GM12878 (cell line): ENCODE results near the gene PYGM. TPM values are rescaled to one million over a fixed set of nuclear protein-coding genes. Genes with fewer than 3 reads are reported as not detected.

Experiments used
- ATAC-seq: fragments of 200-7000 bp; cut with Tn5 transposase; 3 replicates; pipeline ENCODE4 v1.9.1; 2020; ENCODE audit warnings: mild to moderate bottlenecking, moderate library complexity
- BruUV-seq: library from RNA; stranded (reverse); fragments of 400-500 nt; replicated peaks from 2 replicates; lab custom pipeline; 2021; lab: Mats Ljungman, UMichigan
- CTCF ChIA-PET: fragments of 300-600 bp; sonication (Branson Sonifier 250); formaldehyde crosslinking; extraction: SDS; loops from one replicate; lab custom pipeline; 2021; ENCODE audit warnings: inconsistent platforms; lab: Yijun Ruan, JAX
- POLR2A ChIA-PET: fragments of 350-600 bp; formaldehyde crosslinking; extraction: SDS; loops from one replicate; lab custom pipeline; 2021; ENCODE audit warnings: inconsistent platforms; lab: Charles Lee
- RAD21 ChIA-PET: fragments of 300-600 bp; sonication (Branson Sonifier 250); formaldehyde crosslinking; loops from one replicate; lab custom pipeline; 2023; ENCODE audit warnings: antibody characterized with exemption; ENCODE audit not compliant: unreplicated experiment; lab: Charles Lee
- SMC1A ChIA-PET: fragments of 300-600 bp; sonication (Branson Sonifier 250); formaldehyde crosslinking; loops from one replicate; lab custom pipeline; 2023; ENCODE audit not compliant: unreplicated experiment, uncharacterized antibody; lab: Charles Lee
- DNase-seq: peaks from one replicate; pipeline ENCODE4 v3.0.0-alpha.2; 2011; ENCODE audit warnings: low read depth, low spot score
- FAIRE-seq: peaks from 3 replicates; lab custom pipeline; 2011; peaks lifted over from hg19 to GRCh38; lab: Jason Lieb, UNC
- H2AFZ ChIP-seq: 2 replicates; pipeline ENCODE4 v1.6.0; 2011; ENCODE audit warnings: low read depth, low read length, control low read depth; ENCODE audit not compliant: control insufficient read depth
- H3K27ac ChIP-seq: 2 replicates; pipeline ENCODE4 v1.5.1; 2011; ENCODE audit warnings: control low read depth; ENCODE audit not compliant: control insufficient read depth, insufficient read depth
- H3K27me3 ChIP-seq, 2 experiments: replicated peaks in 1 of 2; 2 replicates each; pipeline versions ENCODE4 v1.6.0 to v1.6.1; 2011; ENCODE audit warnings: low read length in 1 of 2; ENCODE audit not compliant: control insufficient read depth in 2 of 2, insufficient read depth in 2 of 2
- H3K36me3 ChIP-seq, 2 experiments: 2 replicates each; pipeline ENCODE4 v1.5.1; 2011; ENCODE audit warnings: low read length in 1 of 2; ENCODE audit not compliant: control insufficient read depth in 2 of 2, insufficient read depth in 2 of 2
- H3K4me1 ChIP-seq: 2 replicates; pipeline ENCODE4 v1.6.1; 2011; ENCODE audit warnings: mild to moderate bottlenecking, low read length, moderate library complexity, mixed read lengths; ENCODE audit not compliant: control insufficient read depth, insufficient read depth
- H3K4me2 ChIP-seq: 2 replicates; pipeline ENCODE4 v1.6.0; 2011; ENCODE audit warnings: control low read depth; ENCODE audit not compliant: control insufficient read depth, insufficient read depth
- H3K4me3 ChIP-seq: fragments of 200-600 bp; sonication (generic); 2 replicates; pipeline ENCODE4 v1.5.1; 2016
- H3K79me2 ChIP-seq: 2 replicates; pipeline ENCODE4 v1.6.0; 2011; ENCODE audit warnings: low read length; ENCODE audit not compliant: control insufficient read depth, insufficient read depth
- H3K9ac ChIP-seq: 2 replicates; pipeline ENCODE4 v1.8.0; 2011; ENCODE audit warnings: low read length, control low read depth, mixed read lengths; ENCODE audit not compliant: control insufficient read depth, insufficient read depth
- H3K9me3 ChIP-seq: replicated peaks from 3 replicates; pipeline ENCODE4 v1.5.1; 2011; ENCODE audit warnings: mild to moderate bottlenecking, low read length; ENCODE audit not compliant: control insufficient read depth, insufficient read depth
- H4K20me1 ChIP-seq: 2 replicates; pipeline ENCODE4 v1.6.0; 2011; ENCODE audit not compliant: control insufficient read depth, insufficient read depth
- BHLHE40 ChIP-seq, 2 experiments: fragments of 450-650 bp in 1 of 2; IDR thresholded peaks; 2 replicates each; pipeline ENCODE4 v1.6.1; 2011 to 2017; ENCODE audit warnings: low read depth in 2 of 2, borderline replicate concordance in 1 of 2, improper control_type of control experiment in 1 of 2, low read length in 1 of 2, mild to moderate bottlenecking in 1 of 2
- FOXM1 ChIP-seq: IDR thresholded peaks from 2 replicates; pipeline ENCODE4 v1.6.1; 2012; ENCODE audit warnings: low read depth, mild to moderate bottlenecking, inconsistent platforms, low read length, moderate library complexity
- JUND ChIP-seq: IDR thresholded peaks from 2 replicates; pipeline ENCODE4 v1.6.1; 2012; ENCODE audit warnings: low read depth, mild to moderate bottlenecking, low read length, improper control_type of control experiment, moderate library complexity
- NR2C2 ChIP-seq: IDR thresholded peaks from 2 replicates; pipeline ENCODE4 v1.6.1; 2011; ENCODE audit warnings: borderline replicate concordance, low read depth; ENCODE audit not compliant: control insufficient read depth, insufficient read length
- SIX5 ChIP-seq: IDR thresholded peaks from 2 replicates; pipeline ENCODE4 v1.6.1; 2011; ENCODE audit warnings: mild to moderate bottlenecking, low read depth, low read length, moderate library complexity; ENCODE audit not compliant: severe bottlenecking
- TCF3 ChIP-seq: IDR thresholded peaks from 2 replicates; pipeline ENCODE4 v1.6.1; 2012; ENCODE audit warnings: low read depth, mild to moderate bottlenecking, low read length, borderline replicate concordance; ENCODE audit not compliant: insufficient read depth
- whole genome bisulfite sequencing: methylation state at CpG from one replicate; pipeline ENCODE4 v1.1.6; 2016; ENCODE audit warnings: low lambda C conversion rate; ENCODE audit not compliant: insufficient replicate concordance, insufficient coverage; ENCODE audit errors: missing lambda C conversion rate; 5-methylcytosine and 5-hydroxymethylcytosine counted together
- in situ Hi-C: fragments of 300-500 bp; cut with MboI; formaldehyde crosslinking; loops from 9 replicates; pipeline ENCODE4 v1.14.3; 2018; ENCODE audit warnings: mixed read lengths
- intact Hi-C: fragments of 100-400 bp; cut with micrococcal nuclease; formaldehyde crosslinking; loops from one replicate; pipeline ENCODE4 v1.14.2; 2022; ENCODE audit not compliant: unreplicated experiment
- polyA plus RNA-seq, 11 experiments: library from polyadenylated mRNA; depleted of rRNA in 4 of 11; unstranded in 6 of 11; stranded (reverse) in 5 of 11; fragments of >200 nt; fragmentation: Nextera tagmentation in 4 of 11; fragmentation: Illumina TruSeq in 1 of 11; extraction: Ambion mirVana in 4 of 11; extraction: Trizol in 1 of 11; gene quantifications; 1 replicate in 1 of 11; 2 replicates in 10 of 11; pipeline versions ENCODE4 v1.2.1 to v1.2.3, GENCODE V29; 2011 to 2016; ENCODE audit warnings: inconsistent platforms in 2 of 11, missing spikeins in 2 of 11, low read depth in 1 of 11
- total RNA-seq, 4 experiments: library from RNA; depleted of rRNA in 3 of 4; stranded (reverse); fragments of >200 nt in 3 of 4; fragmentation: Illumina TruSeq in 1 of 4; extraction: Trizol in 1 of 4; gene quantifications; 2 replicates each; pipeline versions ENCODE4 v1.2.1 to v1.2.3, GENCODE V29; 2013 to 2021
- TF ChIP-seq, protein P1 (sequence below): fragments of 450-650 bp; IDR thresholded peaks from 2 replicates; pipeline ENCODE4 v1.6.1; 2016; ENCODE audit warnings: mild to moderate bottlenecking
- TF ChIP-seq, protein P2 (sequence below): IDR thresholded peaks from 2 replicates; pipeline ENCODE4 v1.6.1; 2012; ENCODE audit warnings: low read depth, low read length, improper control_type of control experiment
- TF ChIP-seq, protein P3 (sequence below): fragments of 450-650 bp; IDR thresholded peaks from 2 replicates; pipeline ENCODE4 v1.6.1; 2017; ENCODE audit warnings: mild to moderate bottlenecking

PYGM gene
- total and polyA plus RNA-seq, 10 of the 15 experiments (the other 5 are each of a cell fraction or from before 2014, with no cell fraction given): 0.04 to 3.7 (median 0.27) TPM; not detected in 1

GRCh38 chr11:64728757-64729365, 30.9 kb downstream of the PYGM start:
- H3K79me2 ChIP-seq: no peaks in the 10 kb centered on the region
- no peak overlapping the region for H3K27ac ChIP-seq
- no peaks in the 10 kb centered on the region for H3K36me3 ChIP-seq
- no peaks in the 10 kb centered on the region for H4K20me1 ChIP-seq
- ATAC-seq: no peak
- no TSS peak for BruUV-seq
- H3K4me1 ChIP-seq: peaks cover 6% of the 10 kb centered on the region
- ChIA-PET POLR2A (no interaction called here), RAD21 (no interaction called here), SMC1A (no interaction called here), CTCF (interaction anchor here (1.0 to 1.6 kb wide), 2 partner anchors 10 to 41 kb away, joined by 5 to 6 read pairs; no protein-coding TSS in a partner anchor)
- no peak overlapping the region for H3K4me3 ChIP-seq
- H3K27me3 ChIP-seq: no peaks in the 10 kb centered on the region
- no peaks in the 10 kb centered on the region for H3K9me3 ChIP-seq
- H3K9ac ChIP-seq: no peak overlapping the region
- WGBS: 53% methylated on average over 11 of the region's 11 CpGs
- TF ChIP-seq NR2C2 (no peak), JUND (no peak)
- DNase-seq: no peak
- intact Hi-C loops (no loop called here), in situ Hi-C loops (no loop called here)
- FAIRE-seq: no peak
- no peak overlapping the region for H3K4me2 ChIP-seq
- no peak overlapping the region for H2AFZ ChIP-seq

- intact Hi-C loops (no loop called here), in situ Hi-C loops (no loop called here)
- Histone ChIP-seq H3K4me1 (peaks cover 10% of the 10 kb centered on the region), H3K4me2 (no peak overlapping the region), H3K9ac (no peak overlapping the region), H4K20me1 (no peaks in the 10 kb centered on the region), H3K4me3 (no peak overlapping the region), H3K9me3 (no peaks in the 10 kb centered on the region), H3K79me2 (no peaks in the 10 kb centered on the region), H3K27me3 (peaks cover 0 to 6% of the 10 kb centered on the region in 2 experiments; a peak in 2 of 4 replicates), H3K36me3 (no peaks in the 10 kb centered on the region), H3K27ac (no peak overlapping the region), H2AFZ (no peak overlapping the region)
- ATAC-seq: no peak
- RAD21 ChIA-PET: interaction anchor here (1.8 kb wide), 1 partner anchor 38 kb away, joined by 7 read pairs; no protein-coding TSS in a partner anchor
- CTCF ChIA-PET: interaction anchor here (0.8 to 4.1 kb wide), 4 partner anchors 11 to 38 kb away, joined by 3 to 17 read pairs (median 3); no protein-coding TSS in a partner anchor
- 53% methylated on average over 6 of the region's 7 CpGs for WGBS
- FAIRE-seq: no peak
- POLR2A ChIA-PET: no interaction called here
- no peak for DNase-seq
- SMC1A ChIA-PET: no interaction called here
- no TSS peak for BruUV-seq
- no peak for TF ChIP-seq TCF3
- TF ChIP-seq, protein P1, sequence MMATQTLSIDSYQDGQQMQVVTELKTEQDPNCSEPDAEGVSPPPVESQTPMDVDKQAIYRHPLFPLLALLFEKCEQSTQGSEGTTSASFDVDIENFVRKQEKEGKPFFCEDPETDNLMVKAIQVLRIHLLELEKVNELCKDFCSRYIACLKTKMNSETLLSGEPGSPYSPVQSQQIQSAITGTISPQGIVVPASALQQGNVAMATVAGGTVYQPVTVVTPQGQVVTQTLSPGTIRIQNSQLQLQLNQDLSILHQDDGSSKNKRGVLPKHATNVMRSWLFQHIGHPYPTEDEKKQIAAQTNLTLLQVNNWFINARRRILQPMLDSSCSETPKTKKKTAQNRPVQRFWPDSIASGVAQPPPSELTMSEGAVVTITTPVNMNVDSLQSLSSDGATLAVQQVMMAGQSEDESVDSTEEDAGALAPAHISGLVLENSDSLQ: no peak
- TF ChIP-seq, protein P2, sequence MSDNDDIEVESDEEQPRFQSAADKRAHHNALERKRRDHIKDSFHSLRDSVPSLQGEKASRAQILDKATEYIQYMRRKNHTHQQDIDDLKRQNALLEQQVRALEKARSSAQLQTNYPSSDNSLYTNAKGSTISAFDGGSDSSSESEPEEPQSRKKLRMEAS: no peak
- TF ChIP-seq SIX5: no peak
- TF ChIP-seq FOXM1: no peak
- TF ChIP-seq, protein P3, sequence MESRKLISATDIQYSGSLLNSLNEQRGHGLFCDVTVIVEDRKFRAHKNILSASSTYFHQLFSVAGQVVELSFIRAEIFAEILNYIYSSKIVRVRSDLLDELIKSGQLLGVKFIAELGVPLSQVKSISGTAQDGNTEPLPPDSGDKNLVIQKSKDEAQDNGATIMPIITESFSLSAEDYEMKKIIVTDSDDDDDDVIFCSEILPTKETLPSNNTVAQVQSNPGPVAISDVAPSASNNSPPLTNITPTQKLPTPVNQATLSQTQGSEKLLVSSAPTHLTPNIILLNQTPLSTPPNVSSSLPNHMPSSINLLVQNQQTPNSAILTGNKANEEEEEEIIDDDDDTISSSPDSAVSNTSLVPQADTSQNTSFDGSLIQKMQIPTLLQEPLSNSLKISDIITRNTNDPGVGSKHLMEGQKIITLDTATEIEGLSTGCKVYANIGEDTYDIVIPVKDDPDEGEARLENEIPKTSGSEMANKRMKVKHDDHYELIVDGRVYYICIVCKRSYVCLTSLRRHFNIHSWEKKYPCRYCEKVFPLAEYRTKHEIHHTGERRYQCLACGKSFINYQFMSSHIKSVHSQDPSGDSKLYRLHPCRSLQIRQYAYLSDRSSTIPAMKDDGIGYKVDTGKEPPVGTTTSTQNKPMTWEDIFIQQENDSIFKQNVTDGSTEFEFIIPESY: no peak
- no peak for TF ChIP-seq BHLHE40 (IDR thresholded peaks at IDR 0.05; ENCODE audit: borderline replicate concordance in 1 of 2, low read depth in 2 of 2, low read length in 1 of 2)
Observed at GRCh38 chr11:64726867-64727530, 32.8 kb downstream of the PYGM start.
